Measurements from ENCODE around the gene ELAVL2.

GRCh38 chr9:23850242-23850689 is 24.2 kb upstream of the ELAVL2 start:
- no peak for TF ChIP-seq EZH2 (optimal IDR thresholded peaks at IDR 0.05; ENCODE audit: low read depth, low read length)
- TF ChIP-seq CTCF (IDR thresholded peaks at IDR 0.05; ENCODE audit: low read length), result no peak
